MCF 10A (cell line): ENCODE results near the gene SOX6. TPM values are rescaled to one million over a fixed set of nuclear protein-coding genes. Genes with fewer than 3 reads are reported as not detected.

ENCODE experiments used
- BruUV-seq: library from RNA; stranded (reverse); fragments of 400-500 nt; replicated peaks from 2 replicates; lab custom pipeline; 2021; lab: Mats Ljungman, UMichigan
- CTCF ChIA-PET: fragments of 300-600 bp; sonication (Branson Sonifier 250); formaldehyde crosslinking; extraction: SDS; loops from one replicate; lab custom pipeline; 2021; ENCODE audit warnings: antibody characterized with exemption, inconsistent platforms; lab: Yijun Ruan, JAX
- POLR2A ChIA-PET: fragments of 300-600, 350-650 bp; sonication (Branson Sonifier 250); formaldehyde crosslinking; extraction: SDS; loops from one replicate; lab custom pipeline; 2020; ENCODE audit warnings: antibody characterized with exemption, inconsistent platforms; lab: Yijun Ruan, JAX
- DNase-seq: peaks from one replicate; pipeline ENCODE4 v3.0.0-alpha.2; 2018; ENCODE audit not compliant: unreplicated experiment
- H3K27ac Mint-ChIP-seq: one replicate; pipeline ENCODE4 v1.8.0; 2022; ENCODE audit warnings: mild to moderate bottlenecking, low read depth, mixed read lengths; ENCODE audit not compliant: unreplicated experiment
- H3K27me3 Mint-ChIP-seq: one replicate; pipeline ENCODE4 v1.8.0; 2022; ENCODE audit warnings: mixed read lengths; ENCODE audit not compliant: insufficient read depth, unreplicated experiment
- H3K36me3 Mint-ChIP-seq: one replicate; pipeline ENCODE4 v1.8.0; 2022; ENCODE audit warnings: mild to moderate bottlenecking, moderate library complexity, mixed read lengths; ENCODE audit not compliant: insufficient read depth, unreplicated experiment
- H3K4me1 Mint-ChIP-seq: one replicate; pipeline ENCODE4 v1.8.0; 2022; ENCODE audit warnings: mixed read lengths; ENCODE audit not compliant: insufficient read depth, unreplicated experiment
- H3K4me3 Mint-ChIP-seq: one replicate; pipeline ENCODE4 v1.8.0; 2022; ENCODE audit warnings: mild to moderate bottlenecking, moderate library complexity, mixed read lengths; ENCODE audit not compliant: unreplicated experiment
- H3K9me3 Mint-ChIP-seq: one replicate; pipeline ENCODE4 v1.8.0; 2022; ENCODE audit warnings: mixed read lengths; ENCODE audit not compliant: unreplicated experiment
- intact Hi-C: fragments of 100-400 bp; cut with micrococcal nuclease; formaldehyde crosslinking; loops from 2 replicates; pipeline ENCODE4 v1.14.1; 2022
- total RNA-seq: library from RNA; stranded (reverse); gene quantifications from 2 replicates; pipeline ENCODE4 v1.2.3, GENCODE V29; 2022
- TF ChIP-seq, protein P1 (sequence below): fragments of 200-600 bp; IDR thresholded peaks from one replicate; pipeline ENCODE4 v1.8.0; 2022; ENCODE audit warnings: antibody characterized with exemption, mild to moderate bottlenecking; ENCODE audit not compliant: unreplicated experiment

SOX6 gene
- total RNA-seq, 1 experiment from 2014 or later: 6.4 TPM

DNA sequence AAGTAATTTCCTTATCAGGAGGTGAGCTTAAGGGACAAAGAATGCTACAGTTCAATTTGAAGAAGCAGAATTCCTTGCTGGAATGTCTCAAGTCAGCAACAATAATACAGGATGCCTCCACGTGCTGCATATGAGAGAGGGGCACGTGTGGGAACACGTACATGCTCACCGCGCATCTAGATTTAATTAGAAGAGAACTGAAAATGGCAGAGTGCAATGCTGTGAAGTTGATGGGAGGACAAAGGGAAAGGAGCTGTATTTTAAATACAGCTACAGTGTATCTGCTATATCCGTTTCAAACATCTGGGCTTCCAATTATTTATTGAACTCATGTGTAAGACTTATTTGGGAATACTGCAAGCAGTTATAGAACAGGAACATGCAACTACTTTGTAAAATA, 328.7 kb downstream of the SOX6 start:
- no peaks in the 10 kb centered on the region for H3K4me1 Mint-ChIP-seq
- no peaks in the 10 kb centered on the region for H3K27me3 Mint-ChIP-seq
- no peaks in the 10 kb centered on the region for H3K9me3 Mint-ChIP-seq
- H3K36me3 Mint-ChIP-seq: no peaks in the 10 kb centered on the region
- H3K4me3 Mint-ChIP-seq: no peak overlapping the region
- H3K27ac Mint-ChIP-seq: no peak overlapping the region
- ChIA-PET CTCF (interaction anchor here (0.6 to 1.0 kb wide), 2 partner anchors 14 to 138 kb away, joined by 3 to 4 read pairs; no protein-coding TSS in a partner anchor), POLR2A (interaction anchor here (0.6 to 1.4 kb wide), 2 partner anchors 60 to 99 kb away, joined by 3 to 6 read pairs; no protein-coding TSS in a partner anchor)
- no peak for DNase-seq
- intact Hi-C loops: no loop called here
- no TSS peak for BruUV-seq
- TF ChIP-seq, protein P1, sequence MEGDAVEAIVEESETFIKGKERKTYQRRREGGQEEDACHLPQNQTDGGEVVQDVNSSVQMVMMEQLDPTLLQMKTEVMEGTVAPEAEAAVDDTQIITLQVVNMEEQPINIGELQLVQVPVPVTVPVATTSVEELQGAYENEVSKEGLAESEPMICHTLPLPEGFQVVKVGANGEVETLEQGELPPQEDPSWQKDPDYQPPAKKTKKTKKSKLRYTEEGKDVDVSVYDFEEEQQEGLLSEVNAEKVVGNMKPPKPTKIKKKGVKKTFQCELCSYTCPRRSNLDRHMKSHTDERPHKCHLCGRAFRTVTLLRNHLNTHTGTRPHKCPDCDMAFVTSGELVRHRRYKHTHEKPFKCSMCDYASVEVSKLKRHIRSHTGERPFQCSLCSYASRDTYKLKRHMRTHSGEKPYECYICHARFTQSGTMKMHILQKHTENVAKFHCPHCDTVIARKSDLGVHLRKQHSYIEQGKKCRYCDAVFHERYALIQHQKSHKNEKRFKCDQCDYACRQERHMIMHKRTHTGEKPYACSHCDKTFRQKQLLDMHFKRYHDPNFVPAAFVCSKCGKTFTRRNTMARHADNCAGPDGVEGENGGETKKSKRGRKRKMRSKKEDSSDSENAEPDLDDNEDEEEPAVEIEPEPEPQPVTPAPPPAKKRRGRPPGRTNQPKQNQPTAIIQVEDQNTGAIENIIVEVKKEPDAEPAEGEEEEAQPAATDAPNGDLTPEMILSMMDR: no peak

DNA sequence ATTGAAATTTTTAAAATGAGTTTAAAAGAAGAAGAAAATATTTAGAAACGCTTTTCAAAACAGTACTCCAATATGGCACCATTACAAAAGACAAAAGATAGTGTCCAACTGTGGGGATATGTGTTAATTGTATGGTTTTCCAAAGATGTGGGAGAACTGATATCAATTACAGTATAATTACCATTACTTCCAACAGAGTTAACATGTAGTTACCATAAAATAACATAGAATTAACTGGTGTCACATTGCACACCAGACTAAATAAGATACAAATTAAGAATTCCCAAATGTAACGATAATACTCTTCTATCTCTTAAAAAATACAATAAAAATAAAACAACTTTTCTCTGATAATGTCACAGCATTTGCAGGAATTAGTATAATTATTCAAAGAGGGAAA, 329.5 kb downstream of the SOX6 start:
- H3K4me3 Mint-ChIP-seq: no peak overlapping the region
- no peak for DNase-seq
- H3K4me1 Mint-ChIP-seq: no peaks in the 10 kb centered on the region
- intact Hi-C loops: no loop called here
- no peaks in the 10 kb centered on the region for H3K27me3 Mint-ChIP-seq
- ChIA-PET POLR2A (interaction anchor here (1.4 kb wide), 1 partner anchor 60 kb away, joined by 6 read pairs; no protein-coding TSS in a partner anchor), CTCF (no interaction called here)
- no peak overlapping the region for H3K27ac Mint-ChIP-seq
- no peaks in the 10 kb centered on the region for H3K36me3 Mint-ChIP-seq
- no peaks in the 10 kb centered on the region for H3K9me3 Mint-ChIP-seq
- TF ChIP-seq, protein P1: no peak
- BruUV-seq: no TSS peak

DNA sequence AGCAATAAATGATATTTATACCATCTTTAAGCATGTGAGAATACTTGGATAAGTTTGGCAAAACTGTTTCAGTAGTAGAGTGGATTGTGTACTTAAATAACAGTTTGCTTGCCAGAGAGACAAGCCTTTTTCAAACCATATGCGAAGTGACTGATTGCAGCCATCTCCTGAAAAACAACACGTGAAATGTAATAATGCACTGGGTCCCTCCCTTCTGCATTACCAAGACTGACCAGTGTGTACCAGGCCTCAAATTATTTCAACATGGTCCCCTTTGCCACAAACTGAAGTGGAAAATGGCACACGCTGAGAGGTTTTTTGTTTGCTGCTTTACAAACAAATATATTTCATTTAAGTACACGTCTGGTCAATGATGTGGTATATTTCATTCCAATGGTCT, 337.4 kb downstream of the SOX6 start:
- no peaks in the 10 kb centered on the region for H3K27me3 Mint-ChIP-seq
- ChIA-PET POLR2A (no interaction called here), CTCF (no interaction called here)
- DNase-seq: no peak
- H3K4me3 Mint-ChIP-seq: no peak overlapping the region
- TF ChIP-seq, protein P1: no peak
- H3K27ac Mint-ChIP-seq: no peak overlapping the region
- H3K4me1 Mint-ChIP-seq: no peaks in the 10 kb centered on the region
- intact Hi-C loops: no loop called here
- BruUV-seq: no TSS peak
- no peaks in the 10 kb centered on the region for H3K36me3 Mint-ChIP-seq
- no peaks in the 10 kb centered on the region for H3K9me3 Mint-ChIP-seq

DNA sequence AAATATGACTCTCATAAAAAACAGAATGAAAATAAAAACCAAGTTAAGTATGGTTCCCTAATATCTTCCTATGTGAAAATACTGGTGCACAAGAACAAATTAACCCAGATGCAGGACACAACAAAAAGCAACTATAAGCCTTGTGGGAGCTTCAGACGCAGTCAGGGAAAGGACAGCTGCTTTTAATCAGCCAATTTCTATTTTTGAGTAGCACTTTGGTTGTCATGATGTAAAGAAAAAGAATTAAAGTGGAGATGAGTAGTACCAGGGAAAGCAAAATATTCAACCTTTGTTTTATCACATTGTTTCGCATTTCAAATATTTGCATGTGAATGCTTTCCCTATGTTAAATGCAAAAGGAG, 339.9 kb downstream of the SOX6 start:
- no TSS peak for BruUV-seq
- Mint-ChIP-seq H3K4me3 (no peak overlapping the region), H3K36me3 (no peaks in the 10 kb centered on the region), H3K27ac (no peak overlapping the region), H3K27me3 (no peaks in the 10 kb centered on the region), H3K9me3 (no peaks in the 10 kb centered on the region), H3K4me1 (no peaks in the 10 kb centered on the region)
- ChIA-PET POLR2A (interaction anchor here (1.0 kb wide), 1 partner anchor 12 kb away, joined by 4 read pairs; no protein-coding TSS in a partner anchor), CTCF (no interaction called here)
- no peak for DNase-seq
- TF ChIP-seq, protein P1: no peak
- intact Hi-C loops: no loop called here
